Ectodermal cell (in vitro differentiated cells): ENCODE measurements around the gene COP1.
"Not testable (repeated sequence)": the region's sequence is repeated elsewhere in the genome, so short reads cannot be mapped to it uniquely, and the experiment has no call there.

Experiments used
- H3K27ac ChIP-seq: 2 replicates; pipeline ENCODE4 v1.7.0; 2013; ENCODE audit warnings: mild to moderate bottlenecking, low read depth, low read length; ENCODE audit not compliant: insufficient read depth, poor library complexity, severe bottlenecking
- H3K27me3 ChIP-seq: 2 replicates; pipeline ENCODE4 v1.7.0; 2013; ENCODE audit warnings: mild to moderate bottlenecking, low read length; ENCODE audit not compliant: insufficient read depth, control insufficient read depth, poor library complexity, severe bottlenecking
- H3K36me3 ChIP-seq: one replicate; pipeline ENCODE4 v1.7.0; 2013; ENCODE audit warnings: low read length; ENCODE audit not compliant: control insufficient read depth, insufficient read depth
- H3K4me1 ChIP-seq: one replicate; pipeline ENCODE4 v1.7.0; 2013; ENCODE audit warnings: low read length; ENCODE audit not compliant: control insufficient read depth, insufficient read depth
- H3K4me3 ChIP-seq: 2 replicates; pipeline ENCODE4 v1.7.0; 2013; ENCODE audit warnings: low read depth, low read length, control low read depth; ENCODE audit not compliant: insufficient read depth
- H3K9me3 ChIP-seq: 2 replicates; pipeline ENCODE4 v1.7.0; 2013; ENCODE audit warnings: mild to moderate bottlenecking, low read length, moderate library complexity; ENCODE audit not compliant: control insufficient read depth
- WGBS, 2 experiments: methylation state at CpG; one replicate each; pipeline ENCODE4 v1.1.7; 2013; ENCODE audit warnings: missing lambda C conversion rate in 2 of 2; 5-methylcytosine and 5-hydroxymethylcytosine counted together

COP1 gene

DNA sequence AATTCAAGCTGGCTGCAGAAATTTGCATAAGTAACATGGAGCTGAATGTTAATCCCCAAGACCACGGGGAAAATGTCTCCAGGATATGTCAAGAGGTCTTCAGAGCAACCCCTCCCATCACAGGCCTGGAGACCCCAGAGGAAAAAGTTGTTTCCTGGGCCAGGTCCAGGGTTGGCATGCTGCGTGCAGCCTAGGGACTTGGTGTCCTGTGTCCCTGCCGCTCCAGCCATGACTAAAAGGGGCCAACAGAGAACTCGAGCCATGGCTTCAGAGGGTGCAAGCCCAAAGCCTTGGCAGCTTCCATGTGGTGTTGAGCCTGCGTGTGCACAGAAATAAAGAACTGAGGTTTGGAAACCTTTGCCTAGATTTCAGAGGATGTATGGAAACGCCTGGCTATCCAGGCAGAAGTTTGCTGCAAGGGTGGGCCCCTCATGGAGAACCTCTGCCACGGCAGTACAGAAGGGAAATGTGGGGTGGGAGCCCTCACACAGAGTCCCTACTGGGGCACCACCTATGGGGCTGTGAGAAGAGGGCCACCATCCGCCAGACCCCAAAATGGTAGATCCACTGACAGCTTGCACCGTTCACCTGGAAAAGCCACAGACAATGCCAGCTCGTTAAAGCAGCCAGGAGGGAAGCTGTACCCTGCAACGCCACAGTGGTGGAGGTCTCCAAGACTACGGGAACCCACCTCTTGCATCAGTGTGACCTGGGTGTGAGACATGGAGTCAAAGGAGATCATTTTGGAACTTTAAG, 222.9 kb downstream of the COP1 start:
- no peak overlapping the region for H3K4me3 ChIP-seq
- no peaks in the 10 kb centered on the region for H3K27me3 ChIP-seq
- H3K27ac ChIP-seq = no peak overlapping the region
- H3K4me1 ChIP-seq = no peaks in the 10 kb centered on the region
- peaks cover 34% of the 10 kb centered on the region for H3K36me3 ChIP-seq
- no peaks in the 10 kb centered on the region for H3K9me3 ChIP-seq
- WGBS, 2 experiments = 95% methylated on average over 12 of the region's 12 CpGs

DNA sequence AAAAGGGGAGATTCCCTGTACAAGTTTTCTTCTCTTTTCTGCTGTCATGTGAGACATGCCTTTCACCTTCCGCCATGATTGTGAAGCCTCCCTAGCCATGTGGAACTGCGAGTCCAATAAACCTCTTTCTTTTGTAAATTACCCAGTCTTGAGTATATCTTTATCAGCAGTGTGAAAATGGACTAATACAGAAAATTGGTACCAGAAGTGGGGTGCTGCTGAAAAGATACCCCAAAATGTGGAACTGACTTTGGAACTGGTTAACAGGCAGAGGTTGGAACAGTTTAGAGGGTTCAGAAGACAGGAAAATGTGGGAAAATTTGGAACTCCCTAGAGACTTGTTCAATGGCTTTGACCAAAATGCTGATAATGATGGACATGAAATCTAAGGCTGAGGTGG, 223.7 kb downstream of the COP1 start:
- H3K9me3 ChIP-seq, H3K27ac ChIP-seq, H3K4me3 ChIP-seq, H3K27me3 ChIP-seq, H3K4me1 ChIP-seq: not testable (repeated sequence)
- 92 to 98% methylated on average over 2 of the region's 2 CpGs for WGBS, 2 experiments
- H3K36me3 ChIP-seq = peaks cover 34% of the 10 kb centered on the region

DNA sequence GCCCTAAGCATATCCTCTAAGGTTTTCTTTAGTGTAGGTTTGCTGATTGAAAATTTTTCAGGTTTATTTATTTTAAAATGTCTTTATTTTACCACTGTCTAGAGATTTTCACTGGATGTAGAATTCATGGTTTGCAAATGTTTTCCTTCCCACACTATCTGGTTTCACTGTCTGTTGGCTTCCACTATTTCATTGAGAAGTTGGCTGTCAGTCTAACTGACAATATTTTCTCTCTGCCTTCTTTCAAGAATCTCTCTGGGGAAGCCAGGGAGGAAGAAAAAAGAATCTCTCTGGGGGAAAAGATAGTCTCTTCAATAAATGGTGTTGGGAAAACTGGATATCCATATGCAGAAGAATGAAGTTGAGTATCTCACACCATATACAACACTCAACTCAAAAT, 226.0 kb downstream of the COP1 start:
- Histone ChIP-seq H3K4me3 (no peak overlapping the region), H3K4me1 (no peaks in the 10 kb centered on the region), H3K27me3 (no peaks in the 10 kb centered on the region), H3K27ac (no peak overlapping the region), H3K36me3 (peaks cover 34% of the 10 kb centered on the region), H3K9me3 (no peaks in the 10 kb centered on the region)

GRCh38 chr1:175978926-175979325, 228.2 kb downstream of the COP1 start:
- H3K27me3 ChIP-seq = no peaks in the 10 kb centered on the region
- 100% methylated on average over 1 of the region's 1 CpG; no CpG with 5 or more reads in 1 of the 2 experiments for WGBS, 2 experiments
- no peak overlapping the region for H3K4me3 ChIP-seq
- H3K9me3 ChIP-seq = no peaks in the 10 kb centered on the region
- H3K27ac ChIP-seq = no peak overlapping the region
- H3K4me1 ChIP-seq = no peaks in the 10 kb centered on the region
- peaks cover 20% of the 10 kb centered on the region for H3K36me3 ChIP-seq

DNA sequence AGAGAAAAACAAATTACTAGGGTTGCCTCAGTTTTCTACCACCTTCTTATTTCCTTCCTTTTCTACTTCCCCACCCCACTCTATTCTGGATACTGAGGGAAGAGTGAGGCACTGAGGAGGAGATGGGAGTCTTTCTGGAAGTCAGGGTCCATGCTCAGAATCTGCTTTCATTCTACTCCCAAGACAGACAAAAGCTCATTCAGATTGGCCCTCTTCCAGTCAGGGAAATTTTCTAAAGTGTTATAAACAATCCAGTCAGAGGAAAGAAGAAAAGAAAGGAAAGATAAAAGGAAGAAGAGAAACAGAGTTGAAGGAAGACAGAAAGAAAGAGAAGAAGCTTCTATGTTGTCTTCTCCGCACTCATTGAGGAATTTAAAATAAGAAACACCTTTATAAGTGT, 228.6 kb downstream of the COP1 start:
- Histone ChIP-seq H3K4me1 (no peaks in the 10 kb centered on the region), H3K9me3 (no peaks in the 10 kb centered on the region), H3K27me3 (no peaks in the 10 kb centered on the region), H3K36me3 (peaks cover 16% of the 10 kb centered on the region), H3K4me3 (no peak overlapping the region), H3K27ac (no peak overlapping the region)
- WGBS, 2 experiments = 100% methylated on average over 1 of the region's 1 CpG; no CpG with 5 or more reads in 1 of the 2 experiments

GRCh38 chr1:175976865-175977642, 230.0 kb downstream of the COP1 start:
- Histone ChIP-seq H3K27ac (no peak overlapping the region), H3K4me3 (no peak overlapping the region), H3K27me3 (no peaks in the 10 kb centered on the region), H3K36me3 (peaks cover 3% of the 10 kb centered on the region), H3K9me3 (no peaks in the 10 kb centered on the region), H3K4me1 (no peaks in the 10 kb centered on the region)
- WGBS, 2 experiments = 100% methylated on average over 1 of the region's 1 CpG; no CpG with 5 or more reads in 1 of the 2 experiments

- Histone ChIP-seq H3K36me3 (no peaks in the 10 kb centered on the region), H3K27me3 (no peaks in the 10 kb centered on the region), H3K4me1 (no peaks in the 10 kb centered on the region), H3K4me3 (no peak overlapping the region), H3K9me3 (no peaks in the 10 kb centered on the region), H3K27ac (no peak overlapping the region)
These were observed 237.9 kb downstream of the COP1 start for GRCh38 chr1:175969231-175969630.

DNA sequence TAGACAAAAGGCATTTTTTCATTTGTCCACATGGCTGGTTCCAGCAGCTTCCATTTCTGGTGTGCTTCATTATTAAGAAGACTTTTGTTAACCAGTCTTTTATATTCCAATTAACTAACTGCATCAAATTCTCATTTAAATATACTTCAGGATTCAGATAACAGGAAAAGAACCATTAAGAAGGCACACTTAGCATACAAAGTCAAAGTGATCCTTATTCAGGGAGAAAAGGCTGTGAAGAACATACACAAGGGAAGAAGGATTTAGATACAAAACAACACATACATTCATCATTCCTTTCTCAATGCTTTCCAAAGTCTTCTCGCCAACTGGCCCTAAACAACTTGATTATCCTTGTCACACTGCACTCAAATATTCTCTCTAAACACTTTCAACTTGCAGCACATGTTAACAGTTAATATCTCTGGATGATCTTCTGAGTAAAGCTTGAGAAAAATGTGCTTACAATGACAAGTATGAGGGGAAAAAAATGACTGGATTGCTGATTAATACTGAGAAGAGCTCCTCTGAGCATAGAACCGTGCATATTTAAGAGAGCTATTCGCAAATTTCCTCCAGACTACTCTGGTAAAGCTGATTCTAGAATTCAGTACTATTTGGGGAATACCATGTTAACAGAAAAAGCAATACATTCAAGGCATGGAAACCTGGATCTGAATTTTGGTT, 238.5 kb downstream of the COP1 start:
- H3K36me3 ChIP-seq = no peaks in the 10 kb centered on the region
- no peak overlapping the region for H3K4me3 ChIP-seq
- H3K27me3 ChIP-seq = no peaks in the 10 kb centered on the region
- H3K4me1 ChIP-seq = no peaks in the 10 kb centered on the region
- H3K27ac ChIP-seq = no peak overlapping the region
- WGBS, 2 experiments = 91 to 95% methylated on average over 3 of the region's 3 CpGs
- no peaks in the 10 kb centered on the region for H3K9me3 ChIP-seq

DNA sequence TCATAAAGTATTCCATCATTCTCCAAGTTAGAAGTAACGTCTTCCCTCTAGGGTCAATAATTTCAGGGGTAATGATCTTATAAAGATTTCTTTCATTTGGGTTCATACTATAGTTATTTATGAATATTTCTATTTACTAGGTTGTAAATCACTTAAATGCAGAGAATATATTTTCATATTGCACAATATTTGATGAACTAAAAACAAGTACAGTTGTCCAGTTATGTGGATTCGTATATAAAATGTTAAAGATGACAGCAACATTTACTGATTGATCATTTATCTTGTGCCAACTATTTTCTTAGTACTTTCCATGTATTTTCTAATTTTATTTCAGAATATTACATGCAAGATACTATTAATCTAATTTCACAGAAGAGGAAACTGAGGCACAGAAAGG, 243.3 kb downstream of the COP1 start:
- no peaks in the 10 kb centered on the region for H3K36me3 ChIP-seq
- no peak overlapping the region for H3K4me3 ChIP-seq
- WGBS, 2 experiments = no CpG with 5 or more reads among the region's 2 CpGs
- H3K9me3 ChIP-seq = no peaks in the 10 kb centered on the region
- no peak overlapping the region for H3K27ac ChIP-seq
- H3K4me1 ChIP-seq = peaks cover 3% of the 10 kb centered on the region
- no peaks in the 10 kb centered on the region for H3K27me3 ChIP-seq

GRCh38 chr1:175960169-175960568, 246.9 kb downstream of the COP1 start:
- H3K27me3 ChIP-seq = no peaks in the 10 kb centered on the region
- WGBS, 2 experiments = 88 to 95% methylated on average over 1 of the region's 1 CpG
- H3K36me3 ChIP-seq = no peaks in the 10 kb centered on the region
- no peak overlapping the region for H3K27ac ChIP-seq
- H3K4me1 ChIP-seq = peaks cover 3% of the 10 kb centered on the region
- no peak overlapping the region for H3K4me3 ChIP-seq
- H3K9me3 ChIP-seq = no peaks in the 10 kb centered on the region
